ENCODE results near the gene GRIN2A.

Gene GRIN2A

GRCh38 chr16:9757687-9758086 lies 424.5 kb downstream of the GRIN2A start:
- no peak for DNase-seq (ENCODE audit: low read depth)

GRCh38 chr16:9756434-9756833 lies 425.8 kb downstream of the GRIN2A start:
- DNase-seq (ENCODE audit: low read depth) = no peak

- DNase-seq (ENCODE audit: low read depth) = no peak
Observed at GRCh38 chr16:9755081-9755480, 427.1 kb downstream of the GRIN2A start.

GRCh38 chr16:9741776-9742175 lies 440.5 kb downstream of the GRIN2A start:
- DNase-seq (ENCODE audit: low read depth) = no peak

- no peak for DNase-seq (ENCODE audit: low read depth)
Observed at GRCh38 chr16:9739301-9739700, 442.9 kb downstream of the GRIN2A start.

- DNase-seq (ENCODE audit: low read depth) = no peak
Observed at GRCh38 chr16:9738690-9739089, 443.5 kb downstream of the GRIN2A start.

- DNase-seq (ENCODE audit: low read depth) = no peak
Observed at GRCh38 chr16:9736547-9736946, 445.7 kb downstream of the GRIN2A start.

GRCh38 chr16:9723136-9723535 lies 459.1 kb downstream of the GRIN2A start:
- DNase-seq (ENCODE audit: low read depth) = no peak

- DNase-seq (ENCODE audit: low read depth) = no peak
Observed at GRCh38 chr16:9713907-9714306, 468.3 kb downstream of the GRIN2A start.

GRCh38 chr16:9713156-9713555 lies 469.1 kb downstream of the GRIN2A start:
- DNase-seq (ENCODE audit: low read depth) = no peak

GRCh38 chr16:9708972-9709620 lies 473.1 kb downstream of the GRIN2A start:
- DNase-seq (ENCODE audit: low read depth) = no peak

GRCh38 chr16:9706217-9706836 lies 475.9 kb downstream of the GRIN2A start:
- DNase-seq (ENCODE audit: low read depth) = no peak

GRCh38 chr16:9703731-9704130 lies 478.5 kb downstream of the GRIN2A start:
- DNase-seq (ENCODE audit: low read depth) = no peak

Data from stimulated activated CD8-positive, alpha-beta memory T cell treated with anti-CD3 and anti-CD28 coated beads, Interleukin-12 subunit alpha, Interleukin-12 subunit beta, amount 100 ng/mL, for 4 hours (primary cell).